Measurements from ENCODE around the gene CYSRT1.

Gene CYSRT1

GRCh38 chr9:137200311-137201204 lies 24.4 kb upstream of the CYSRT1 start, which contains the start of gene TPRN (continued):
- peak; percentile 64; the same call in 1 of the 2 replicates for TF ChIP-seq ZNF423 (tag by site-specific recombination; IDR thresholded peaks at IDR 0.05)
- no peak for TF ChIP-seq ZNF214 (tag by site-specific recombination; IDR thresholded peaks at IDR 0.05; ENCODE audit: borderline replicate concordance)
- no peak for TF ChIP-seq ZSCAN16 (tag by site-specific recombination; IDR thresholded peaks at IDR 0.05)
- TF ChIP-seq MEIS1 (CRISPR knock-in tag; IDR thresholded peaks at IDR 0.05; ENCODE audit: borderline replicate concordance) = no peak
- TF ChIP-seq ZNF621 (tag by site-specific recombination; IDR thresholded peaks at IDR 0.05) = no peak
- no peak for TF ChIP-seq ZNF626 (tag by site-specific recombination; IDR thresholded peaks at IDR 0.05)
- no peak for TF ChIP-seq ZNF324 (tag by site-specific recombination; IDR thresholded peaks at IDR 0.05)
- TF ChIP-seq ZNF292 (tag by site-specific recombination; IDR thresholded peaks at IDR 0.05; ENCODE audit: borderline replicate concordance, low read depth) = no peak
- no peak for TF ChIP-seq CTCF (tag by site-specific recombination; IDR thresholded peaks at IDR 0.05)
- TF ChIP-seq ZNF544 (tag by site-specific recombination; IDR thresholded peaks at IDR 0.05) = no peak
- TF ChIP-seq ZBTB21 (tag by site-specific recombination; IDR thresholded peaks at IDR 0.05) = no peak
- peak; percentile 88 for TF ChIP-seq ZBTB26 (tag by site-specific recombination; optimal IDR thresholded peaks at IDR 0.05)
- TF ChIP-seq ZFP3 (tag by site-specific recombination; IDR thresholded peaks at IDR 0.05; ENCODE audit: low read depth) = no peak
- TF ChIP-seq ZNF114 (tag by site-specific recombination; IDR thresholded peaks at IDR 0.05) = no peak
- TF ChIP-seq ZNF169 (tag by site-specific recombination; IDR thresholded peaks at IDR 0.05) = no peak
- TF ChIP-seq ZNF639 (tag by site-specific recombination; IDR thresholded peaks at IDR 0.05) = no peak
- TF ChIP-seq ELK4 (IDR thresholded peaks at IDR 0.05; ENCODE audit: borderline replicate concordance, low read depth, low read length) = peak; percentile 12; the same call in 1 of the 2 replicates
- TF ChIP-seq ZNF366 (tag by site-specific recombination; conservative IDR thresholded peaks at IDR 0.05) = no peak
- TF ChIP-seq ZNF223 (tag by site-specific recombination; IDR thresholded peaks at IDR 0.05) = no peak
- no peak for TF ChIP-seq PRDM4 (tag by site-specific recombination; IDR thresholded peaks at IDR 0.05)
- no peak for TF ChIP-seq ZNF510 (tag by site-specific recombination; IDR thresholded peaks at IDR 0.05; ENCODE audit: insufficient replicate concordance)
- TF ChIP-seq ZNF10 (tag by site-specific recombination; IDR thresholded peaks at IDR 0.05) = no peak
- TF ChIP-seq ZNF645 (tag by site-specific recombination; IDR thresholded peaks at IDR 0.05) = no peak
- TF ChIP-seq ZNF174 (tag by site-specific recombination; IDR thresholded peaks at IDR 0.05) = no peak
- no peak for TF ChIP-seq ZNF248 (tag by site-specific recombination; IDR thresholded peaks at IDR 0.05)
- TF ChIP-seq TSHZ1 (tag by site-specific recombination; IDR thresholded peaks at IDR 0.05; ENCODE audit: borderline replicate concordance) = no peak
